ENCODE results near the gene CLEC20A.

Gene CLEC20A

GRCh38 chr1:178464141-178464540 is 32.6 kb downstream of the CLEC20A start:
- Histone ChIP-seq H3K4me3 (ENCODE audit: low read length) (no peak overlapping the region), H3K18ac (ENCODE audit: low read length) (no peak overlapping the region), H4K5ac (ENCODE audit: low read length) (no peak overlapping the region), H3K9ac (ENCODE audit: low read length) (no peak overlapping the region), H2BK120ac (ENCODE audit: low read depth, low read length) (no peak overlapping the region), H4K8ac (ENCODE audit: low read depth, low read length) (no peak overlapping the region), H3K27ac (ENCODE audit: low read depth, low read length) (no peak overlapping the region), H3K23ac (ENCODE audit: low read length) (no peak overlapping the region), H2AK5ac (ENCODE audit: low read length) (no peak overlapping the region), H2BK15ac (replicated peaks; ENCODE audit: low read depth) (no peak overlapping the region), H3K4ac (ENCODE audit: low read depth, low read length) (no peak overlapping the region), H3K79me1 (ENCODE audit: low read length) (no peaks in the 10 kb centered on the region), H2BK5ac (ENCODE audit: low read length) (no peak overlapping the region), H3K56ac (ENCODE audit: low read length) (no peak overlapping the region), H3K4me1 (ENCODE audit: control insufficient read depth, low read depth, low read length) (no peaks in the 10 kb centered on the region), H3K79me2 (ENCODE audit: control insufficient read depth, insufficient read depth, low read length) (no peaks in the 10 kb centered on the region), H3K4me2 (ENCODE audit: low read length) (no peak overlapping the region), H3K36me3 (ENCODE audit: control insufficient read depth, insufficient read depth, low read length) (no peaks in the 10 kb centered on the region), H3K27me3 (ENCODE audit: insufficient read depth, low read length, poor library complexity) (no peaks in the 10 kb centered on the region)
- no CpG with 5 or more reads among the region's 1 CpG for WGBS (ENCODE audit: extremely low coverage, insufficient coverage, low lambda C conversion rate)
- no peak for DNase-seq

GRCh38 chr1:178461701-178462100 is 35.1 kb downstream of the CLEC20A start:
- H3K27me3 ChIP-seq (ENCODE audit: insufficient read depth, low read length, poor library complexity): no peaks in the 10 kb centered on the region
- H3K4me2 ChIP-seq (ENCODE audit: low read length): no peak overlapping the region
- no peaks in the 10 kb centered on the region for H3K79me1 ChIP-seq (ENCODE audit: low read length)
- no peaks in the 10 kb centered on the region for H3K36me3 ChIP-seq (ENCODE audit: control insufficient read depth, insufficient read depth, low read length)
- H3K4me1 ChIP-seq (ENCODE audit: control insufficient read depth, low read depth, low read length): no peaks in the 10 kb centered on the region
- no peak overlapping the region for H3K4ac ChIP-seq (ENCODE audit: low read depth, low read length)
- H3K27ac ChIP-seq (ENCODE audit: low read depth, low read length): no peak overlapping the region
- no peak overlapping the region for H3K18ac ChIP-seq (ENCODE audit: low read length)
- no CpG with 5 or more reads among the region's 4 CpGs for WGBS (ENCODE audit: extremely low coverage, insufficient coverage, low lambda C conversion rate)
- no peak overlapping the region for H3K23ac ChIP-seq (ENCODE audit: low read length)
- no peak overlapping the region for H4K8ac ChIP-seq (ENCODE audit: low read depth, low read length)
- peak; percentile 46 for DNase-seq
- H3K9ac ChIP-seq (ENCODE audit: low read length): no peak overlapping the region
- no peak overlapping the region for H3K4me3 ChIP-seq (ENCODE audit: low read length)
- H3K56ac ChIP-seq (ENCODE audit: low read length): no peak overlapping the region
- H2AK5ac ChIP-seq (ENCODE audit: low read length): no peak overlapping the region
- no peak overlapping the region for H2BK120ac ChIP-seq (ENCODE audit: low read depth, low read length)
- H4K5ac ChIP-seq (ENCODE audit: low read length): no peak overlapping the region
- no peaks in the 10 kb centered on the region for H3K79me2 ChIP-seq (ENCODE audit: control insufficient read depth, insufficient read depth, low read length)
- H2BK5ac ChIP-seq (ENCODE audit: low read length): no peak overlapping the region
- no peak overlapping the region for H2BK15ac ChIP-seq (replicated peaks; ENCODE audit: low read depth)

GRCh38 chr1:178461104-178461503 is 35.7 kb downstream of the CLEC20A start:
- Histone ChIP-seq H3K9ac (ENCODE audit: low read length) (no peak overlapping the region), H3K4ac (ENCODE audit: low read depth, low read length) (no peak overlapping the region), H2BK15ac (replicated peaks; ENCODE audit: low read depth) (no peak overlapping the region), H3K18ac (ENCODE audit: low read length) (no peak overlapping the region), H3K4me1 (ENCODE audit: control insufficient read depth, low read depth, low read length) (no peaks in the 10 kb centered on the region), H4K5ac (ENCODE audit: low read length) (no peak overlapping the region), H3K36me3 (ENCODE audit: control insufficient read depth, insufficient read depth, low read length) (no peaks in the 10 kb centered on the region), H3K27me3 (ENCODE audit: insufficient read depth, low read length, poor library complexity) (no peaks in the 10 kb centered on the region), H3K4me2 (ENCODE audit: low read length) (no peak overlapping the region), H3K56ac (ENCODE audit: low read length) (no peak overlapping the region), H3K27ac (ENCODE audit: low read depth, low read length) (no peak overlapping the region), H2BK120ac (ENCODE audit: low read depth, low read length) (no peak overlapping the region), H2BK5ac (ENCODE audit: low read length) (no peak overlapping the region), H3K4me3 (ENCODE audit: low read length) (no peak overlapping the region), H2AK5ac (ENCODE audit: low read length) (no peak overlapping the region), H3K23ac (ENCODE audit: low read length) (no peak overlapping the region), H3K79me2 (ENCODE audit: control insufficient read depth, insufficient read depth, low read length) (no peaks in the 10 kb centered on the region), H4K8ac (ENCODE audit: low read depth, low read length) (no peak overlapping the region), H3K79me1 (ENCODE audit: low read length) (no peaks in the 10 kb centered on the region)
- DNase-seq: peak; percentile 58
- no CpG with 5 or more reads among the region's 2 CpGs for WGBS (ENCODE audit: extremely low coverage, insufficient coverage, low lambda C conversion rate)

- Histone ChIP-seq H3K56ac (ENCODE audit: low read length) (no peak overlapping the region), H3K79me1 (ENCODE audit: low read length) (no peaks in the 10 kb centered on the region), H3K79me2 (ENCODE audit: control insufficient read depth, insufficient read depth, low read length) (no peaks in the 10 kb centered on the region), H2BK15ac (replicated peaks; ENCODE audit: low read depth) (no peak overlapping the region), H4K8ac (ENCODE audit: low read depth, low read length) (no peak overlapping the region), H3K27ac (ENCODE audit: low read depth, low read length) (no peak overlapping the region), H2BK120ac (ENCODE audit: low read depth, low read length) (no peak overlapping the region), H3K4me1 (ENCODE audit: control insufficient read depth, low read depth, low read length) (no peaks in the 10 kb centered on the region), H3K23ac (ENCODE audit: low read length) (no peak overlapping the region), H2AK5ac (ENCODE audit: low read length) (no peak overlapping the region), H3K36me3 (ENCODE audit: control insufficient read depth, insufficient read depth, low read length) (no peaks in the 10 kb centered on the region), H3K4ac (ENCODE audit: low read depth, low read length) (no peak overlapping the region), H3K18ac (ENCODE audit: low read length) (no peak overlapping the region), H2BK5ac (ENCODE audit: low read length) (no peak overlapping the region), H4K5ac (ENCODE audit: low read length) (no peak overlapping the region), H3K27me3 (ENCODE audit: insufficient read depth, low read length, poor library complexity) (no peaks in the 10 kb centered on the region), H3K9ac (ENCODE audit: low read length) (no peak overlapping the region), H3K4me2 (ENCODE audit: low read length) (no peak overlapping the region), H3K4me3 (ENCODE audit: low read length) (no peak overlapping the region)
- DNase-seq: no peak
- no CpG with 5 or more reads among the region's 12 CpGs for WGBS (ENCODE audit: extremely low coverage, insufficient coverage, low lambda C conversion rate)
Observed at GRCh38 chr1:178458203-178458602, 38.6 kb downstream of the CLEC20A start.

- no peaks in the 10 kb centered on the region for H3K4me1 ChIP-seq (ENCODE audit: control insufficient read depth, low read depth, low read length)
- no peaks in the 10 kb centered on the region for H3K79me2 ChIP-seq (ENCODE audit: control insufficient read depth, insufficient read depth, low read length)
- H3K4ac ChIP-seq (ENCODE audit: low read depth, low read length): no peak overlapping the region
- WGBS (ENCODE audit: extremely low coverage, insufficient coverage, low lambda C conversion rate): no CpG with 5 or more reads among the region's 5 CpGs
- no peak overlapping the region for H4K5ac ChIP-seq (ENCODE audit: low read length)
- no peaks in the 10 kb centered on the region for H3K79me1 ChIP-seq (ENCODE audit: low read length)
- no peak for DNase-seq
- no peak overlapping the region for H3K4me2 ChIP-seq (ENCODE audit: low read length)
- H3K36me3 ChIP-seq (ENCODE audit: control insufficient read depth, insufficient read depth, low read length): no peaks in the 10 kb centered on the region
- H2BK120ac ChIP-seq (ENCODE audit: low read depth, low read length): no peak overlapping the region
- H3K23ac ChIP-seq (ENCODE audit: low read length): no peak overlapping the region
- no peak overlapping the region for H3K4me3 ChIP-seq (ENCODE audit: low read length)
- no peak overlapping the region for H3K27ac ChIP-seq (ENCODE audit: low read depth, low read length)
- no peaks in the 10 kb centered on the region for H3K27me3 ChIP-seq (ENCODE audit: insufficient read depth, low read length, poor library complexity)
- no peak overlapping the region for H2BK15ac ChIP-seq (replicated peaks; ENCODE audit: low read depth)
- H3K56ac ChIP-seq (ENCODE audit: low read length): no peak overlapping the region
- no peak overlapping the region for H3K18ac ChIP-seq (ENCODE audit: low read length)
- H3K9ac ChIP-seq (ENCODE audit: low read length): no peak overlapping the region
- H2BK5ac ChIP-seq (ENCODE audit: low read length): no peak overlapping the region
- H4K8ac ChIP-seq (ENCODE audit: low read depth, low read length): no peak overlapping the region
- H2AK5ac ChIP-seq (ENCODE audit: low read length): no peak overlapping the region
Observed at GRCh38 chr1:178457651-178458050, 39.1 kb downstream of the CLEC20A start.

- Histone ChIP-seq H2BK120ac (ENCODE audit: low read depth, low read length) (no peak overlapping the region), H3K4me3 (ENCODE audit: low read length) (no peak overlapping the region), H3K18ac (ENCODE audit: low read length) (no peak overlapping the region), H3K23ac (ENCODE audit: low read length) (no peak overlapping the region), H3K4me2 (ENCODE audit: low read length) (no peak overlapping the region), H3K9ac (ENCODE audit: low read length) (no peak overlapping the region), H3K4ac (ENCODE audit: low read depth, low read length) (no peak overlapping the region), H3K36me3 (ENCODE audit: control insufficient read depth, insufficient read depth, low read length) (no peaks in the 10 kb centered on the region), H2AK5ac (ENCODE audit: low read length) (no peak overlapping the region), H3K27ac (ENCODE audit: low read depth, low read length) (no peak overlapping the region), H3K4me1 (ENCODE audit: control insufficient read depth, low read depth, low read length) (no peaks in the 10 kb centered on the region), H3K56ac (ENCODE audit: low read length) (no peak overlapping the region), H2BK5ac (ENCODE audit: low read length) (no peak overlapping the region), H3K79me1 (ENCODE audit: low read length) (no peaks in the 10 kb centered on the region), H4K5ac (ENCODE audit: low read length) (no peak overlapping the region), H3K27me3 (ENCODE audit: insufficient read depth, low read length, poor library complexity) (no peaks in the 10 kb centered on the region), H4K8ac (ENCODE audit: low read depth, low read length) (no peak overlapping the region), H3K79me2 (ENCODE audit: control insufficient read depth, insufficient read depth, low read length) (no peaks in the 10 kb centered on the region), H2BK15ac (replicated peaks; ENCODE audit: low read depth) (no peak overlapping the region)
- no CpG with 5 or more reads among the region's 13 CpGs for WGBS (ENCODE audit: extremely low coverage, insufficient coverage, low lambda C conversion rate)
- DNase-seq: no peak
Observed at GRCh38 chr1:178456472-178456871, 40.3 kb downstream of the CLEC20A start.
